ENCODE results near the gene ITFG1.

Gene ITFG1

GRCh38 chr16:47395733-47396498 lies 64.9 kb downstream of the ITFG1 start:
- TF ChIP-seq, protein P1, sequence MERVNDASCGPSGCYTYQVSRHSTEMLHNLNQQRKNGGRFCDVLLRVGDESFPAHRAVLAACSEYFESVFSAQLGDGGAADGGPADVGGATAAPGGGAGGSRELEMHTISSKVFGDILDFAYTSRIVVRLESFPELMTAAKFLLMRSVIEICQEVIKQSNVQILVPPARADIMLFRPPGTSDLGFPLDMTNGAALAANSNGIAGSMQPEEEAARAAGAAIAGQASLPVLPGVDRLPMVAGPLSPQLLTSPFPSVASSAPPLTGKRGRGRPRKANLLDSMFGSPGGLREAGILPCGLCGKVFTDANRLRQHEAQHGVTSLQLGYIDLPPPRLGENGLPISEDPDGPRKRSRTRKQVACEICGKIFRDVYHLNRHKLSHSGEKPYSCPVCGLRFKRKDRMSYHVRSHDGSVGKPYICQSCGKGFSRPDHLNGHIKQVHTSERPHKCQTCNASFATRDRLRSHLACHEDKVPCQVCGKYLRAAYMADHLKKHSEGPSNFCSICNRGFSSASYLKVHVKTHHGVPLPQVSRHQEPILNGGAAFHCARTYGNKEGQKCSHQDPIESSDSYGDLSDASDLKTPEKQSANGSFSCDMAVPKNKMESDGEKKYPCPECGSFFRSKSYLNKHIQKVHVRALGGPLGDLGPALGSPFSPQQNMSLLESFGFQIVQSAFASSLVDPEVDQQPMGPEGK (CRISPR knock-in tag; IDR thresholded peaks at IDR 0.05; ENCODE audit: borderline replicate concordance) = no peak
- TF ChIP-seq CREB5 (CRISPR knock-in tag; IDR thresholded peaks at IDR 0.05; ENCODE audit: low read depth) = no peak
- no peak for ATAC-seq

DNA sequence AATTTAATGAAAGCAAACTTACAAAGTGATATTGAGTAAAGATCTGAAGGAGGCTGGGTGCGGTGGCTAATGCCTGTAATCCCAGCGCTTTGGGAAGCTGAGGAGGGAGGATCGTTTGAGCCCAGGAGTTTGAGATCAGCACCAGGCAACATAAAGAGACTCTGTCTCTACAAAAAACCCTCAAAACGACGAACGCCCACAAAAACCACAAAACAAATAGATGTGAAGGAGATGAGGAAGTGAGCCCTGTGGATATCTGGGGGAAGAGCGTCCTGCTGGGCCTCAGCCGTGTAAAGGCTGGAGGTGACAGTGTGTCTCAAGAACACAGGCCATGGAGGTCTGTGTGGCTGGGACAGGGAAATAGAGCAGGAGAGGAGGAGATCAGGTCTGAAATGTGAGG lies 68.8 kb downstream of the ITFG1 start:
- no peak for ATAC-seq
- TF ChIP-seq CSDC2 (CRISPR knock-in tag; IDR thresholded peaks at IDR 0.05) = no peak
- TF ChIP-seq, protein P2, sequence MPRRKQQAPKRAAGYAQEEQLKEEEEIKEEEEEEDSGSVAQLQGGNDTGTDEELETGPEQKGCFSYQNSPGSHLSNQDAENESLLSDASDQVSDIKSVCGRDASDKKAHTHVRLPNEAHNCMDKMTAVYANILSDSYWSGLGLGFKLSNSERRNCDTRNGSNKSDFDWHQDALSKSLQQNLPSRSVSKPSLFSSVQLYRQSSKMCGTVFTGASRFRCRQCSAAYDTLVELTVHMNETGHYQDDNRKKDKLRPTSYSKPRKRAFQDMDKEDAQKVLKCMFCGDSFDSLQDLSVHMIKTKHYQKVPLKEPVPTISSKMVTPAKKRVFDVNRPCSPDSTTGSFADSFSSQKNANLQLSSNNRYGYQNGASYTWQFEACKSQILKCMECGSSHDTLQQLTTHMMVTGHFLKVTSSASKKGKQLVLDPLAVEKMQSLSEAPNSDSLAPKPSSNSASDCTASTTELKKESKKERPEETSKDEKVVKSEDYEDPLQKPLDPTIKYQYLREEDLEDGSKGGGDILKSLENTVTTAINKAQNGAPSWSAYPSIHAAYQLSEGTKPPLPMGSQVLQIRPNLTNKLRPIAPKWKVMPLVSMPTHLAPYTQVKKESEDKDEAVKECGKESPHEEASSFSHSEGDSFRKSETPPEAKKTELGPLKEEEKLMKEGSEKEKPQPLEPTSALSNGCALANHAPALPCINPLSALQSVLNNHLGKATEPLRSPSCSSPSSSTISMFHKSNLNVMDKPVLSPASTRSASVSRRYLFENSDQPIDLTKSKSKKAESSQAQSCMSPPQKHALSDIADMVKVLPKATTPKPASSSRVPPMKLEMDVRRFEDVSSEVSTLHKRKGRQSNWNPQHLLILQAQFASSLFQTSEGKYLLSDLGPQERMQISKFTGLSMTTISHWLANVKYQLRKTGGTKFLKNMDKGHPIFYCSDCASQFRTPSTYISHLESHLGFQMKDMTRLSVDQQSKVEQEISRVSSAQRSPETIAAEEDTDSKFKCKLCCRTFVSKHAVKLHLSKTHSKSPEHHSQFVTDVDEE (CRISPR knock-in tag; IDR thresholded peaks at IDR 0.05) = no peak
- TF ChIP-seq OSR1 (CRISPR knock-in tag; IDR thresholded peaks at IDR 0.05) = no peak
- TF ChIP-seq RARB (CRISPR knock-in tag; IDR thresholded peaks at IDR 0.05) = no peak
- TF ChIP-seq ZNF70 (CRISPR knock-in tag; IDR thresholded peaks at IDR 0.05) = no peak
- TF ChIP-seq PPARA (CRISPR knock-in tag; IDR thresholded peaks at IDR 0.05; ENCODE audit: borderline replicate concordance) = no peak
- no peak for TF ChIP-seq ZFP3 (CRISPR knock-in tag; IDR thresholded peaks at IDR 0.05)
- no peak for TF ChIP-seq ZC3H10 (CRISPR knock-in tag; IDR thresholded peaks at IDR 0.05)
- no peak for TF ChIP-seq GLIS3 (CRISPR knock-in tag; IDR thresholded peaks at IDR 0.05)
- no peak for TF ChIP-seq ZNF565 (CRISPR knock-in tag; conservative IDR thresholded peaks at IDR 0.05; ENCODE audit: low read depth)

DNA sequence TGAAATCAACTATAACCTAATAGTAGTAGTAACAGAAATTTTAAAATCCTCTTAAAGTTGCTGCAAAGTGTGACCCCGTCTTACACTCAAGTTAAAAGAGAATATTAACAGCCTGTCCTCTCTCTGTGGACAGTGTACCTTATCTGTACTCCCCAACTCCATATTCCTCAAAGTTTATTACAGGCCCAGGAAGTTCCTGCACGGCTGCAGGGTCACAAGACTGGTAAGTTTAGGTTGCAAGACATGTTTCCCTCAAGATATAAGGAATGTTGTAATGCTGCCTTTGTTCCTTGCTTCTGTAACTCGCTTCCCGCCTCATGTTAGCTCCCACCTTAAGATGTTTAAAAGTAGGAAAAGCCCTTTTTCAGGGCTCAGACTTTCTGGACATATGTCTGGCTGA lies 72.2 kb downstream of the ITFG1 start:
- no peak for ATAC-seq
- TF ChIP-seq, protein P1 (CRISPR knock-in tag; IDR thresholded peaks at IDR 0.05; ENCODE audit: borderline replicate concordance) = no peak
- TF ChIP-seq ZNF565 (CRISPR knock-in tag; conservative IDR thresholded peaks at IDR 0.05; ENCODE audit: low read depth) (no peak), ESRRG (CRISPR knock-in tag; IDR thresholded peaks at IDR 0.05) (no peak), SNAI2 (CRISPR knock-in tag; IDR thresholded peaks at IDR 0.05) (no peak), PPARA (CRISPR knock-in tag; IDR thresholded peaks at IDR 0.05; ENCODE audit: borderline replicate concordance) (no peak), RARB (CRISPR knock-in tag; IDR thresholded peaks at IDR 0.05) (no peak), ZNF8 (CRISPR knock-in tag; IDR thresholded peaks at IDR 0.05) (no peak), TCF4 (CRISPR knock-in tag; IDR thresholded peaks at IDR 0.05; ENCODE audit: borderline replicate concordance) (no peak)

GRCh38 chr16:47387026-47387734 lies 73.7 kb downstream of the ITFG1 start:
- TF ChIP-seq ZNF8 (CRISPR knock-in tag; IDR thresholded peaks at IDR 0.05) (no peak), CSDC2 (CRISPR knock-in tag; IDR thresholded peaks at IDR 0.05) (no peak)
- no peak for ATAC-seq

DNA sequence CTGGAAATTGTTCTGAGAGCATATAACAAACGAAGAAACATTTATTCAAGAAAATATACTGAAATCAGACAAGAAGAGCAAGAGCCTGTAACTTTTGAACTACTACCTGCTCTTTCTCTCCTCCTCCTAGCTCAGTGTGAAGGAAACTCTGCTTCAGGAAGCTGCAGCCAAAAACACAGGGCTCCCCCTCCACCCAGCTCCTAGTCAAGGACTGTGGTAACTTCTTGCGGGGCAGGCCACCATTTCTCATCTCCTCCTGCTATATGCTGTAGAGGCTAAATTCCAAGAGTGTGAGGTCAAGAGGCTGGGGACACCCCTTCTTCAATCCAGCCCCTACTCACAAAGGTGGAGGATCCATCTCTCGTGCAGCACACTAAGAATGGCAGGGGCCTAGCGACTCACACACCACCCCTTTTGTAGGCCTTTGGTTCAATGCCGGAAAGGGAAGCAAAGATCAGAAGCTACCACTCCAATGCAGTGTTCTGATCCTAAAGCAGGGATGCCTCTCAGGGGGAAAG lies 74.6 kb downstream of the ITFG1 start:
- no peak for ATAC-seq
- TF ChIP-seq PPARA (CRISPR knock-in tag; IDR thresholded peaks at IDR 0.05; ENCODE audit: borderline replicate concordance) = no peak
- no peak for TF ChIP-seq RARB (CRISPR knock-in tag; IDR thresholded peaks at IDR 0.05)
- TF ChIP-seq, protein P2 (CRISPR knock-in tag; IDR thresholded peaks at IDR 0.05) = no peak
- TF ChIP-seq, protein P1 (CRISPR knock-in tag; IDR thresholded peaks at IDR 0.05; ENCODE audit: borderline replicate concordance) = no peak
- TF ChIP-seq ZNF8 (CRISPR knock-in tag; IDR thresholded peaks at IDR 0.05) = no peak
- TF ChIP-seq CSDC2 (CRISPR knock-in tag; IDR thresholded peaks at IDR 0.05) = no peak
- no peak for TF ChIP-seq ISL1 (CRISPR knock-in tag; IDR thresholded peaks at IDR 0.05)
